ENCODE data around the gene PEF1.

- TF ChIP-seq FOXM1 (IDR thresholded peaks at IDR 0.05; ENCODE audit: borderline replicate concordance) = no peak
- no peak for TF ChIP-seq LEF1 (IDR thresholded peaks at IDR 0.05; ENCODE audit: borderline replicate concordance)
- no peak for TF ChIP-seq SP1 (IDR thresholded peaks at IDR 0.05)
- no peak for TF ChIP-seq HDGF (IDR thresholded peaks at IDR 0.05; ENCODE audit: borderline replicate concordance)
- no peak for TF ChIP-seq NFRKB (IDR thresholded peaks at IDR 0.05)
- TF ChIP-seq, protein P1, sequence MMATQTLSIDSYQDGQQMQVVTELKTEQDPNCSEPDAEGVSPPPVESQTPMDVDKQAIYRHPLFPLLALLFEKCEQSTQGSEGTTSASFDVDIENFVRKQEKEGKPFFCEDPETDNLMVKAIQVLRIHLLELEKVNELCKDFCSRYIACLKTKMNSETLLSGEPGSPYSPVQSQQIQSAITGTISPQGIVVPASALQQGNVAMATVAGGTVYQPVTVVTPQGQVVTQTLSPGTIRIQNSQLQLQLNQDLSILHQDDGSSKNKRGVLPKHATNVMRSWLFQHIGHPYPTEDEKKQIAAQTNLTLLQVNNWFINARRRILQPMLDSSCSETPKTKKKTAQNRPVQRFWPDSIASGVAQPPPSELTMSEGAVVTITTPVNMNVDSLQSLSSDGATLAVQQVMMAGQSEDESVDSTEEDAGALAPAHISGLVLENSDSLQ (IDR thresholded peaks at IDR 0.05) = no peak
- no peak for TF ChIP-seq FOXA1 (IDR thresholded peaks at IDR 0.05)
- TF ChIP-seq TARDBP (IDR thresholded peaks at IDR 0.05) = no peak
- no peak for TF ChIP-seq ARNT (IDR thresholded peaks at IDR 0.05)
These were observed 19.9 kb upstream of the PEF1 start for GRCh38 chr1:31664528-31664927.
